Activated B cell treated with CpG ODN at 0.5 μM for 24 hours (primary cell): Measurements from ENCODE around the gene ANKS1B. TPM values are rescaled to one million over a fixed set of nuclear protein-coding genes. Genes with fewer than 3 reads are reported as not detected.
"Not testable (repeated sequence)": the region's sequence is repeated elsewhere in the genome, so short reads cannot be mapped to it uniquely, and the experiment has no call there.

Experiments used
- ATAC-seq: fragments of 200-7000 bp; cut with Tn5 transposase; one replicate; pipeline ENCODE4 v1.10.0; 2021; ENCODE audit warnings: low read depth, mild to moderate bottlenecking, moderate library complexity
- CTCF ChIA-PET: fragments of 350-600 bp; sonication (Branson Sonifier 250); formaldehyde crosslinking; loops from one replicate; lab custom pipeline; 2021; ENCODE audit warnings: antibody characterized with exemption; lab: Charles Lee
- POLR2A ChIA-PET: fragments of 350-600 bp; sonication (Branson Sonifier 250); formaldehyde crosslinking; loops from one replicate; lab custom pipeline; 2021; ENCODE audit warnings: antibody characterized with exemption; lab: Charles Lee
- DNase-seq: peaks from one replicate; pipeline ENCODE4 v3.0.0; 2022
- H3K27ac Mint-ChIP-seq: one replicate; pipeline ENCODE4 v1.8.0; 2020; ENCODE audit warnings: mixed read lengths
- H3K27me3 Mint-ChIP-seq: one replicate; pipeline ENCODE4 v1.8.0; 2021; ENCODE audit warnings: mixed read lengths
- H3K36me3 Mint-ChIP-seq: one replicate; pipeline ENCODE4 v1.8.0; 2021; ENCODE audit warnings: low read depth, mixed read lengths
- H3K4me1 Mint-ChIP-seq: one replicate; pipeline ENCODE4 v1.8.0; 2021; ENCODE audit warnings: mixed read lengths
- H3K4me3 Mint-ChIP-seq: one replicate; pipeline ENCODE4 v1.8.0; 2020; ENCODE audit warnings: mild to moderate bottlenecking, mixed read lengths
- H3K9me3 Mint-ChIP-seq: one replicate; pipeline ENCODE4 v1.8.0; 2020; ENCODE audit warnings: mixed read lengths
- intact Hi-C: fragments of 100-400 bp; cut with micrococcal nuclease; formaldehyde crosslinking; loops from one replicate; pipeline ENCODE4 v1.15.1; 2024
- total RNA-seq: library from RNA; stranded (reverse); gene quantifications from 2 replicates; pipeline ENCODE4 v1.2.3, GENCODE V29; 2022
- TF ChIP-seq, protein P1 (sequence below): fragments of 200-600 bp; IDR thresholded peaks from one replicate; pipeline ENCODE4 v1.8.0; 2022; ENCODE audit warnings: antibody characterized with exemption, mild to moderate bottlenecking

ANKS1B gene
- total RNA-seq, 1 donor from 2014 or later = not detected

- ChIA-PET CTCF (no interaction called here), POLR2A (no interaction called here)
- no peaks in the 10 kb centered on the region for H3K27me3 Mint-ChIP-seq
- no peaks in the 10 kb centered on the region for H3K36me3 Mint-ChIP-seq
- intact Hi-C loops = no loop called here
- no peak overlapping the region for H3K4me3 Mint-ChIP-seq
- no peak overlapping the region for H3K27ac Mint-ChIP-seq
- TF ChIP-seq, protein P1, sequence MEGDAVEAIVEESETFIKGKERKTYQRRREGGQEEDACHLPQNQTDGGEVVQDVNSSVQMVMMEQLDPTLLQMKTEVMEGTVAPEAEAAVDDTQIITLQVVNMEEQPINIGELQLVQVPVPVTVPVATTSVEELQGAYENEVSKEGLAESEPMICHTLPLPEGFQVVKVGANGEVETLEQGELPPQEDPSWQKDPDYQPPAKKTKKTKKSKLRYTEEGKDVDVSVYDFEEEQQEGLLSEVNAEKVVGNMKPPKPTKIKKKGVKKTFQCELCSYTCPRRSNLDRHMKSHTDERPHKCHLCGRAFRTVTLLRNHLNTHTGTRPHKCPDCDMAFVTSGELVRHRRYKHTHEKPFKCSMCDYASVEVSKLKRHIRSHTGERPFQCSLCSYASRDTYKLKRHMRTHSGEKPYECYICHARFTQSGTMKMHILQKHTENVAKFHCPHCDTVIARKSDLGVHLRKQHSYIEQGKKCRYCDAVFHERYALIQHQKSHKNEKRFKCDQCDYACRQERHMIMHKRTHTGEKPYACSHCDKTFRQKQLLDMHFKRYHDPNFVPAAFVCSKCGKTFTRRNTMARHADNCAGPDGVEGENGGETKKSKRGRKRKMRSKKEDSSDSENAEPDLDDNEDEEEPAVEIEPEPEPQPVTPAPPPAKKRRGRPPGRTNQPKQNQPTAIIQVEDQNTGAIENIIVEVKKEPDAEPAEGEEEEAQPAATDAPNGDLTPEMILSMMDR = no peak
- no peaks in the 10 kb centered on the region for H3K9me3 Mint-ChIP-seq
- DNase-seq = no peak
- no peaks in the 10 kb centered on the region for H3K4me1 Mint-ChIP-seq
- no peak for ATAC-seq
Observed at GRCh38 chr12:99609455-99610181, 375.1 kb downstream of the ANKS1B start.

GRCh38 chr12:99600388-99600787 lies 384.3 kb downstream of the ANKS1B start:
- TF ChIP-seq, protein P1 = no peak
- no peak for ATAC-seq
- no peak overlapping the region for H3K4me3 Mint-ChIP-seq
- intact Hi-C loops = no loop called here
- ChIA-PET CTCF (no interaction called here), POLR2A (no interaction called here)
- H3K27ac Mint-ChIP-seq = no peak overlapping the region
- H3K36me3 Mint-ChIP-seq = no peaks in the 10 kb centered on the region
- H3K9me3 Mint-ChIP-seq = peaks cover 2% of the 10 kb centered on the region
- DNase-seq = no peak
- no peaks in the 10 kb centered on the region for H3K4me1 Mint-ChIP-seq
- no peaks in the 10 kb centered on the region for H3K27me3 Mint-ChIP-seq

DNA sequence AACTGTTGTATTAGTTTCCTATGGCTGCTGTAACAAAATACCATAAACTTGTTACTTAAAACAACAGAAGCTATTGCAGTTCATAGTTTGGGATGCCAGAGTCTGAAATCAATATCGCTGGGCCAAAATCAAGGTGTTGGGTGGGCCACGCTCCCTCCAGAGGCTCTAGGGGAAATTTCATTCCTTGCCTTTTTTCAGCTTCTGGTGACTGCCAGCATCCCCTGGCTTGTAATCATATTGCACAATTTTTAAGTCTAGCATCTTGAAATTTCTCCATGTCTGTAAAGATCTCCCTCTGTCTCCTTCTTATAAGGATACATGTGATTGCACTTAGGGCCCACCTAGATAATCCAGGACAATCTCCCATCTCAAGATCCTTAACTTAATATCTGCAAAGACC lies 386.0 kb downstream of the ANKS1B start:
- Mint-ChIP-seq H3K27me3 (no peaks in the 10 kb centered on the region), H3K9me3 (peaks cover 2% of the 10 kb centered on the region), H3K27ac (no peak overlapping the region), H3K4me3 (no peak overlapping the region), H3K4me1 (no peaks in the 10 kb centered on the region), H3K36me3 (no peaks in the 10 kb centered on the region)
- no peak for DNase-seq
- POLR2A ChIA-PET = no interaction called here
- ATAC-seq = no peak
- TF ChIP-seq, protein P1 = no peak
- CTCF ChIA-PET = no interaction called here
- intact Hi-C loops = no loop called here

GRCh38 chr12:99596762-99597161 lies 388.0 kb downstream of the ANKS1B start:
- ChIA-PET CTCF (no interaction called here), POLR2A (no interaction called here)
- Mint-ChIP-seq H3K4me3 (no peak overlapping the region), H3K27me3 (no peaks in the 10 kb centered on the region), H3K27ac (no peak overlapping the region), H3K36me3 (no peaks in the 10 kb centered on the region), H3K4me1 (no peaks in the 10 kb centered on the region), H3K9me3 (peaks cover under 1% of the 10 kb centered on the region)
- intact Hi-C loops = no loop called here
- TF ChIP-seq, protein P1 = no peak
- DNase-seq (no peak), ATAC-seq (no peak)

GRCh38 chr12:99577125-99577524 lies 407.6 kb downstream of the ANKS1B start:
- H3K9me3 Mint-ChIP-seq, H3K27ac Mint-ChIP-seq, DNase-seq, ATAC-seq, CTCF ChIA-PET, POLR2A ChIA-PET, H3K4me3 Mint-ChIP-seq, H3K4me1 Mint-ChIP-seq, H3K36me3 Mint-ChIP-seq, H3K27me3 Mint-ChIP-seq, intact Hi-C loops: not testable (repeated sequence)

DNA sequence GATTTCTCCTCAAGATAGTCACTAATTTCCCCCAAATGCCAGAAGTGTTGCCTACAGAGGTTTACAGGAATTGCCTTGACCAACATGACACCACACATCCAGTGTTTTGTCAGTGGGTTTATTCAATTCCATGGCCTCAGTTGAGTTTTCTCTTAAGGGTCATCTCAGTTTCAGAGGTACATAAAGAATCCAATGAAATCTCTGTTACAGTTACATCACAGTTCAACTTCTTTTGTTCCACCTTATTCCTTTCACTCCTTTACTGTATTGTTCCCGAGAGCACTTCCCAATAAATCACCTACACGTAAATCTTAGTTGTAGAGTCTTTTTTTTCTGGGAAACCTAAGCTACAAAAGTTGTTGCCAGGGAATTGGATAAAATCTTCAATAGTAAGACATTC lies 410.8 kb downstream of the ANKS1B start:
- TF ChIP-seq, protein P1 = no peak
- POLR2A ChIA-PET = no interaction called here
- DNase-seq (no peak), ATAC-seq (no peak)
- no peak overlapping the region for H3K27ac Mint-ChIP-seq
- H3K27me3 Mint-ChIP-seq = no peaks in the 10 kb centered on the region
- CTCF ChIA-PET = no interaction called here
- no peaks in the 10 kb centered on the region for H3K4me1 Mint-ChIP-seq
- H3K9me3 Mint-ChIP-seq = no peaks in the 10 kb centered on the region
- no peaks in the 10 kb centered on the region for H3K36me3 Mint-ChIP-seq
- no peak overlapping the region for H3K4me3 Mint-ChIP-seq
- intact Hi-C loops = no loop called here
